GM12878 (cell line): ENCODE data around the gene LILRB2. TPM values are rescaled to one million over a fixed set of nuclear protein-coding genes. Genes with fewer than 3 reads are reported as not detected.

Experiments
- ATAC-seq: fragments of 200-7000 bp; cut with Tn5 transposase; 3 replicates; pipeline ENCODE4 v1.9.1; 2020; ENCODE audit warnings: mild to moderate bottlenecking, moderate library complexity
- BruUV-seq: library from RNA; stranded (reverse); fragments of 400-500 nt; replicated peaks from 2 replicates; lab custom pipeline; 2021; lab: Mats Ljungman, UMichigan
- CTCF ChIA-PET: fragments of 300-600 bp; sonication (Branson Sonifier 250); formaldehyde crosslinking; extraction: SDS; loops from one replicate; lab custom pipeline; 2021; ENCODE audit warnings: inconsistent platforms; lab: Yijun Ruan, JAX
- POLR2A ChIA-PET: fragments of 350-600 bp; formaldehyde crosslinking; extraction: SDS; loops from one replicate; lab custom pipeline; 2021; ENCODE audit warnings: inconsistent platforms; lab: Charles Lee
- RAD21 ChIA-PET: fragments of 300-600 bp; sonication (Branson Sonifier 250); formaldehyde crosslinking; loops from one replicate; lab custom pipeline; 2023; ENCODE audit warnings: antibody characterized with exemption; ENCODE audit not compliant: unreplicated experiment; lab: Charles Lee
- SMC1A ChIA-PET: fragments of 300-600 bp; sonication (Branson Sonifier 250); formaldehyde crosslinking; loops from one replicate; lab custom pipeline; 2023; ENCODE audit not compliant: unreplicated experiment, uncharacterized antibody; lab: Charles Lee
- DNase-seq: peaks from one replicate; pipeline ENCODE4 v3.0.0-alpha.2; 2011; ENCODE audit warnings: low read depth, low spot score
- FAIRE-seq: peaks from 3 replicates; lab custom pipeline; 2011; peaks lifted over from hg19 to GRCh38; lab: Jason Lieb, UNC
- H2AFZ ChIP-seq: 2 replicates; pipeline ENCODE4 v1.6.0; 2011; ENCODE audit warnings: low read depth, low read length, control low read depth; ENCODE audit not compliant: control insufficient read depth
- H3K27ac ChIP-seq: 2 replicates; pipeline ENCODE4 v1.5.1; 2011; ENCODE audit warnings: control low read depth; ENCODE audit not compliant: control insufficient read depth, insufficient read depth
- H3K27me3 ChIP-seq, 2 experiments: replicated peaks in 1 of 2; 2 replicates each; pipeline versions ENCODE4 v1.6.0 to v1.6.1; 2011; ENCODE audit warnings: low read length in 1 of 2; ENCODE audit not compliant: control insufficient read depth in 2 of 2, insufficient read depth in 2 of 2
- H3K36me3 ChIP-seq, 2 experiments: 2 replicates each; pipeline ENCODE4 v1.5.1; 2011; ENCODE audit warnings: low read length in 1 of 2; ENCODE audit not compliant: control insufficient read depth in 2 of 2, insufficient read depth in 2 of 2
- H3K4me1 ChIP-seq: 2 replicates; pipeline ENCODE4 v1.6.1; 2011; ENCODE audit warnings: mild to moderate bottlenecking, low read length, moderate library complexity, mixed read lengths; ENCODE audit not compliant: control insufficient read depth, insufficient read depth
- H3K4me2 ChIP-seq: 2 replicates; pipeline ENCODE4 v1.6.0; 2011; ENCODE audit warnings: control low read depth; ENCODE audit not compliant: control insufficient read depth, insufficient read depth
- H3K4me3 ChIP-seq: fragments of 200-600 bp; sonication (generic); 2 replicates; pipeline ENCODE4 v1.5.1; 2016
- H3K79me2 ChIP-seq: 2 replicates; pipeline ENCODE4 v1.6.0; 2011; ENCODE audit warnings: low read length; ENCODE audit not compliant: control insufficient read depth, insufficient read depth
- H3K9ac ChIP-seq: 2 replicates; pipeline ENCODE4 v1.8.0; 2011; ENCODE audit warnings: low read length, control low read depth, mixed read lengths; ENCODE audit not compliant: control insufficient read depth, insufficient read depth
- H3K9me3 ChIP-seq: replicated peaks from 3 replicates; pipeline ENCODE4 v1.5.1; 2011; ENCODE audit warnings: mild to moderate bottlenecking, low read length; ENCODE audit not compliant: control insufficient read depth, insufficient read depth
- H4K20me1 ChIP-seq: 2 replicates; pipeline ENCODE4 v1.6.0; 2011; ENCODE audit not compliant: control insufficient read depth, insufficient read depth
- BMI1 ChIP-seq: fragments of 450-650 bp; IDR thresholded peaks from 2 replicates; pipeline ENCODE4 v1.6.1; 2016; ENCODE audit warnings: mild to moderate bottlenecking, moderate library complexity, borderline replicate concordance
- NR2C1 ChIP-seq: fragments of 450-650 bp; IDR thresholded peaks from 2 replicates; pipeline ENCODE4 v1.6.1; 2017; ENCODE audit warnings: antibody characterized with exemption, mild to moderate bottlenecking, moderate library complexity
- NR2C2 ChIP-seq: IDR thresholded peaks from 2 replicates; pipeline ENCODE4 v1.6.1; 2011; ENCODE audit warnings: borderline replicate concordance, low read depth; ENCODE audit not compliant: control insufficient read depth, insufficient read length
- SRF ChIP-seq, 2 experiments: IDR thresholded peaks; 2 replicates each; pipeline ENCODE4 v1.6.1; 2011; ENCODE audit warnings: low read depth in 2 of 2, low read length in 2 of 2, mild to moderate bottlenecking in 1 of 2, moderate library complexity in 1 of 2
- SUZ12 ChIP-seq: fragments of 200-600 bp; sonication (generic); IDR thresholded peaks from one replicate; pipeline ENCODE4 v1.6.1; 2018; ENCODE audit warnings: antibody characterized with exemption, mild to moderate bottlenecking; ENCODE audit not compliant: unreplicated experiment
- whole genome bisulfite sequencing: methylation state at CpG from one replicate; pipeline ENCODE4 v1.1.6; 2016; ENCODE audit warnings: low lambda C conversion rate; ENCODE audit not compliant: insufficient replicate concordance, insufficient coverage; ENCODE audit errors: missing lambda C conversion rate; 5-methylcytosine and 5-hydroxymethylcytosine counted together
- in situ Hi-C: fragments of 300-500 bp; cut with MboI; formaldehyde crosslinking; loops from 9 replicates; pipeline ENCODE4 v1.14.3; 2018; ENCODE audit warnings: mixed read lengths
- intact Hi-C: fragments of 100-400 bp; cut with micrococcal nuclease; formaldehyde crosslinking; loops from one replicate; pipeline ENCODE4 v1.14.2; 2022; ENCODE audit not compliant: unreplicated experiment
- polyA plus RNA-seq, 11 experiments: library from polyadenylated mRNA; depleted of rRNA in 4 of 11; unstranded in 6 of 11; stranded (reverse) in 5 of 11; fragments of >200 nt; fragmentation: Nextera tagmentation in 4 of 11; fragmentation: Illumina TruSeq in 1 of 11; extraction: Ambion mirVana in 4 of 11; extraction: Trizol in 1 of 11; gene quantifications; 1 replicate in 1 of 11; 2 replicates in 10 of 11; pipeline versions ENCODE4 v1.2.1 to v1.2.3, GENCODE V29; 2011 to 2016; ENCODE audit warnings: inconsistent platforms in 2 of 11, missing spikeins in 2 of 11, low read depth in 1 of 11
- total RNA-seq, 4 experiments: library from RNA; depleted of rRNA in 3 of 4; stranded (reverse); fragments of >200 nt in 3 of 4; fragmentation: Illumina TruSeq in 1 of 4; extraction: Trizol in 1 of 4; gene quantifications; 2 replicates each; pipeline versions ENCODE4 v1.2.1 to v1.2.3, GENCODE V29; 2013 to 2021
- TF ChIP-seq, protein P1 (sequence below): fragments of 450-650 bp; conservative IDR thresholded peaks from 2 replicates; pipeline ENCODE4 v1.6.1; 2017; ENCODE audit warnings: mild to moderate bottlenecking, moderate library complexity
- TF ChIP-seq, protein P2 (sequence below): fragments of 450-650 bp; IDR thresholded peaks from 2 replicates; pipeline ENCODE4 v1.6.1; 2014; ENCODE audit warnings: mild to moderate bottlenecking

Gene LILRB2
- total and polyA plus RNA-seq, 10 of the 15 experiments (the other 5 are each of a cell fraction or from before 2014, with no cell fraction given), result 0.08 to 0.18 (median 0.15) TPM; not detected in 4

DNA sequence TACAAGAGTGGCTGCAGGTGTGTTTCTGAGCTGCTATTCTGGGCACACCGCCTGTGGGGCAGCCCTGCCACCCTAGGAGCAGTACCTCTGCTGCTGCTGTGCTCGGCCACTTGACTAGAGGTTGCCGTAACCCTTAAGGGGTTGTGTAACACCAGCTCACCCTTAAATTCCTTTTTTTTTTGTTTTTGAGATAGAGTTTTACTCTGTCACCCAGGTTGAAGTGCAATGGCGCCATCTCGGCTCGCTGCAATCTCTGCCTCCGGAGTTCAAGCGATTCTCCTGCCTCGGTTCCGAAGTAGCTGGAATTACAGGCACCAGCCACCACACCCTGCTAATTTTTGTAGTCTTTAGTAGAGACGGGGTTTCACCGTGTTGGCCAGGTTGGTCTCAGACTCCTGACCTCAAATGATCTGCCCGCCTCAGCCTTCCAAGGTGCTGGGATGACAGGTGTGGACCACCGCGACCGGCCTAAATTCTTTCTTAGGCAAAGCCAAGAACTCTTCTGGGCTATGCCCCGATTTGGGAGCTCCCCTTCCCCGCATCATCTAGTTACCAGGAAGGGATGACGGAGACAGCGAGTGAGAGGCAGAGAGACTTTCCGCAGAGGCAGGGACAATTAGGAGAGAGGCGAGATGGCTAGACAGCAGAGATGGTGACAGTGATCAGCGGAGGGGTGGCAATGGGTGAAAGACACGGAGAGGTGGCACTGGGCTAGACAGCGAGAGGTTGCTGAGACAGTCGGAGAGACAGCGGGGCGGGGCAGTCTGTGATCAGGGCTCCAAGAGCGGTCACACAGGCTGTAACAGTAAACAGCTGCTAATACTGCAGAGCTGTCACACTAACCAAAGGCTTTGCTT lies 36.4 kb upstream of the LILRB2 start (continued):
- TF ChIP-seq, protein P1, sequence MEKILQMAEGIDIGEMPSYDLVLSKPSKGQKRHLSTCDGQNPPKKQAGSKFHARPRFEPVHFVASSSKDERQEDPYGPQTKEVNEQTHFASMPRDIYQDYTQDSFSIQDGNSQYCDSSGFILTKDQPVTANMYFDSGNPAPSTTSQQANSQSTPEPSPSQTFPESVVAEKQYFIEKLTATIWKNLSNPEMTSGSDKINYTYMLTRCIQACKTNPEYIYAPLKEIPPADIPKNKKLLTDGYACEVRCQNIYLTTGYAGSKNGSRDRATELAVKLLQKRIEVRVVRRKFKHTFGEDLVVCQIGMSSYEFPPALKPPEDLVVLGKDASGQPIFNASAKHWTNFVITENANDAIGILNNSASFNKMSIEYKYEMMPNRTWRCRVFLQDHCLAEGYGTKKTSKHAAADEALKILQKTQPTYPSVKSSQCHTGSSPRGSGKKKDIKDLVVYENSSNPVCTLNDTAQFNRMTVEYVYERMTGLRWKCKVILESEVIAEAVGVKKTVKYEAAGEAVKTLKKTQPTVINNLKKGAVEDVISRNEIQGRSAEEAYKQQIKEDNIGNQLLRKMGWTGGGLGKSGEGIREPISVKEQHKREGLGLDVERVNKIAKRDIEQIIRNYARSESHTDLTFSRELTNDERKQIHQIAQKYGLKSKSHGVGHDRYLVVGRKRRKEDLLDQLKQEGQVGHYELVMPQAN, result no peak
- TF ChIP-seq SRF (IDR thresholded peaks at IDR 0.05; ENCODE audit: low read depth in 2 of 2, low read length in 2 of 2) (no peak), NR2C1 (no peak), SUZ12 (no peak)
- TF ChIP-seq, protein P2, sequence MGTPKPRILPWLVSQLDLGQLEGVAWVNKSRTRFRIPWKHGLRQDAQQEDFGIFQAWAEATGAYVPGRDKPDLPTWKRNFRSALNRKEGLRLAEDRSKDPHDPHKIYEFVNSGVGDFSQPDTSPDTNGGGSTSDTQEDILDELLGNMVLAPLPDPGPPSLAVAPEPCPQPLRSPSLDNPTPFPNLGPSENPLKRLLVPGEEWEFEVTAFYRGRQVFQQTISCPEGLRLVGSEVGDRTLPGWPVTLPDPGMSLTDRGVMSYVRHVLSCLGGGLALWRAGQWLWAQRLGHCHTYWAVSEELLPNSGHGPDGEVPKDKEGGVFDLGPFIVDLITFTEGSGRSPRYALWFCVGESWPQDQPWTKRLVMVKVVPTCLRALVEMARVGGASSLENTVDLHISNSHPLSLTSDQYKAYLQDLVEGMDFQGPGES, result no peak

DNA sequence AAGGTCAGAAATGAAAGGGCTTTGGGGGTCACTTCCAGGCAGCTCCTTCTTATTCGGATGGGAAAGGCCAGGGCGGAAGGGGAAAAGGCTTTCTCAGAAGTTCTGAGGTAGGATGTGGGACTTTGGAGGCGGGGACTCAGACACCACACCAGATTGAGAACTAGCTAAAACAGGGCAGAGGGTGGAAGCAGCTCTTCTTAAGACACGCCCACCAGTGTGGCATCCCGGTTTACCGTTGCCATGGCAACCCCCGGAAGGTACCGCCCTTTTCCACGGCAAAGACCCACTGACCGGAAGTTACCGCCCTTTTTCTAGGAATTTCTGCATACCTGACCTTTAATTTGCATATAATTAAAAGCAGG lies 35.8 kb upstream of the LILRB2 start:
- POLR2A ChIA-PET, result no interaction called here
- BruUV-seq, result no TSS peak
- intact Hi-C loops, result no loop called here
- H3K27ac ChIP-seq, result no peak overlapping the region
- DNase-seq (no peak), ATAC-seq (no peak)
- H3K9me3 ChIP-seq, result no peaks in the 10 kb centered on the region
- WGBS, result 21% methylated on average over 11 of the region's 11 CpGs
- no peak overlapping the region for H2AFZ ChIP-seq
- H3K4me3 ChIP-seq, result no peak overlapping the region
- no peak overlapping the region for H3K4me2 ChIP-seq
- no peaks in the 10 kb centered on the region for H3K27me3 ChIP-seq
- TF ChIP-seq NR2C2 (no peak), BMI1 (peak; percentile 67; the same call in 1 of the 2 replicates)
- TF ChIP-seq, all 136 proteins: peak for 1
- Histone ChIP-seq H3K9ac (no peak overlapping the region), H4K20me1 (no peaks in the 10 kb centered on the region), H3K4me1 (no peaks in the 10 kb centered on the region), H3K79me2 (no peaks in the 10 kb centered on the region), H3K36me3 (no peaks in the 10 kb centered on the region)
- in situ Hi-C loops, result no loop called here
- CTCF ChIA-PET, result interaction anchor here (0.9 to 3.2 kb wide), 5 partner anchors 8 to 75 kb away, joined by 3 to 16 read pairs (median 5); no protein-coding TSS in a partner anchor
- SMC1A ChIA-PET, result interaction anchor here (1.8 kb wide), 1 partner anchor 75 kb away, joined by 3 read pairs; no protein-coding TSS in a partner anchor
- FAIRE-seq, result no peak
- RAD21 ChIA-PET, result interaction anchor here (1.1 kb wide), 1 partner anchor 180 kb away, joined by 5 read pairs; the partner anchor contains the start of gene CNOT3
